Hippocampal formation (tissue), 2 donors: ENCODE measurements around the gene OGFRL1.

Experiments
- DNase-seq, 2 donors: peaks; one replicate each; lab custom pipeline; 2025; lab: John Stamatoyannopoulos, UW

OGFRL1 gene

GRCh38 chr6:71333697-71334096 is 45.1 kb downstream of the OGFRL1 start:
- DNase-seq = no peak

- no peak for DNase-seq
These were observed 46.2 kb downstream of the OGFRL1 start for GRCh38 chr6:71334768-71335167.

- no peak for DNase-seq
These were observed 46.9 kb downstream of the OGFRL1 start for GRCh38 chr6:71335544-71335943.

- no peak for DNase-seq
These were observed 48.3 kb downstream of the OGFRL1 start for GRCh38 chr6:71336901-71337300.

- no peak for DNase-seq
These were observed 50.1 kb downstream of the OGFRL1 start for GRCh38 chr6:71338540-71339316.

GRCh38 chr6:71342772-71343171 is 54.2 kb downstream of the OGFRL1 start:
- DNase-seq = no peak

GRCh38 chr6:71345476-71346333 is 57.1 kb downstream of the OGFRL1 start:
- no peak for DNase-seq

- DNase-seq = no peak
These were observed 57.7 kb downstream of the OGFRL1 start for GRCh38 chr6:71346334-71346694.

GRCh38 chr6:71347119-71347518 is 58.5 kb downstream of the OGFRL1 start:
- DNase-seq = no peak

- peak in 1 of 2 donors; percentile 63 for DNase-seq
These were observed 60.8 kb downstream of the OGFRL1 start for GRCh38 chr6:71349395-71349794.

GRCh38 chr6:71349976-71350615 is 61.5 kb downstream of the OGFRL1 start:
- DNase-seq = peak in 1 of 2 donors; percentile 50

- no peak for DNase-seq
These were observed 62.6 kb downstream of the OGFRL1 start for GRCh38 chr6:71351190-71351589.
